Measurements from ENCODE around the gene KCNN4.

DNA sequence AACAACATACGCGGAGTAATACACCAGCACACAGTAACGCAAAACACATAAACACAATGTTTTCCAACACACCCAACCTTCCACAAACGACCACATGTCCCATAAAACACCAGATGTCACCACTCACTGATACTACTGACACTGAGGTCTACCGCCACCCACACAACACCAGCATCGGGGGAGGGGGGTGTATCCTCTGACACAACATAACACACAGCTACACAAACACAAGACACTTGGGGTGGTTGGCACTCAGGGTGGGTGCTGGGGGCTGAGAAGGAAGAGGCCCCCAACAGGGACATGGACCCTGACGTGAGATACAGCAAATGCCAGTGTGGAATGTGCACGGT is 1.5 kb upstream of the KCNN4 start:
- TF ChIP-seq GATA2 (IDR thresholded peaks at IDR 0.05; ENCODE audit: low read depth, low read length) (no peak), GATA3 (IDR thresholded peaks at IDR 0.05; ENCODE audit: low read depth, low read length) (no peak)
